ENCODE data around the gene NLRP12. TPM values are rescaled to one million over a fixed set of nuclear protein-coding genes. Genes with fewer than 3 reads are reported as not detected.
"Not testable (repeated sequence)": the region's sequence is repeated elsewhere in the genome, so short reads cannot be mapped to it uniquely, and the experiment has no call there.

NLRP12 gene
- total RNA-seq, 1 donor from 2014 or later: 0.41 TPM

DNA sequence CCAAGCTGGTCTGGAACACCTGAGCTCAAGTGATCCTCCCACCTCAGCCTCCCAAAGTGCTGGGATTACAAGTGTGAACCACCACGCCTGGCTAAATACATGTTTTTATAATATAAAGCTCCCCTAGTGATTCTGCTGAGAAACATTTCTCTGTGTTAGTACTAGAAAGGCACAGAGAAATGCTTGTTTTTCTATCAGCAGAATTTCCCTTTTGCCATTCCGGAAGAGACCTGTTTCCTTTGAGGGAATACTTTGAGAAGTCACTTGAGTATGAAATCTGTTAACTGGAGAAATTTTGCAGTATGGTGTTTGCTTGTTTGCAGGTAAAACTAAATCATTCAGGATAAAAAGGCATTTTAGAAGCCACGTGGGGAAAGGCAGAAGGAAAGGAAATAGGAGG, 4.4 kb upstream of the NLRP12 start:
- DNase-seq: no peak

DNA sequence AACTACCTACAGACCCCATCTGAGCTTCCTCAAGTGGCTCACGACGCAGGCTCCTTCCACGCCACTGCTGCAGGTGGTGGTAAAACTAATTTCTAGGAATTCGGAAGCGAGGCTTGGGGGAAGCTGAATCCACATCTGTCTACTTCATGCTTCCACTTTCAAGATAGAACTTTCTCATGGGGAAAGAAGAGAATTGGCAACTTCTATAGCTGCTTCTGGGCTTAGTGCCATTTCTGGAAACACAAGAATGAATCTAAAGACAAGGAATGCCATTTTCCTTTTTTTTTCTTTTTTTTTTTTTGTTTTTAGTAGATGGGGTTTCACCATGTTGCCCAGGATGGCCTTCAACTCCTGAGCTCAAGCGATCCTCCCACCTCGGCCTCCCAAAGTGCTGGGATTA, 2.8 kb upstream of the NLRP12 start:
- DNase-seq: peak; percentile 49

- no peak for DNase-seq
Measured at GRCh38 chr19:53823380-53824120, 564 bp downstream of the NLRP12 start.

- no peak for DNase-seq
Measured at GRCh38 chr19:53819861-53820260, 4.3 kb downstream of the NLRP12 start.

GRCh38 chr19:53818756-53819155, 5.4 kb downstream of the NLRP12 start:
- no peak for DNase-seq

- DNase-seq: no peak
Measured at GRCh38 chr19:53813996-53814395, 10.1 kb downstream of the NLRP12 start.

- no peak for DNase-seq
Measured at GRCh38 chr19:53812335-53812734, 11.8 kb downstream of the NLRP12 start.

DNA sequence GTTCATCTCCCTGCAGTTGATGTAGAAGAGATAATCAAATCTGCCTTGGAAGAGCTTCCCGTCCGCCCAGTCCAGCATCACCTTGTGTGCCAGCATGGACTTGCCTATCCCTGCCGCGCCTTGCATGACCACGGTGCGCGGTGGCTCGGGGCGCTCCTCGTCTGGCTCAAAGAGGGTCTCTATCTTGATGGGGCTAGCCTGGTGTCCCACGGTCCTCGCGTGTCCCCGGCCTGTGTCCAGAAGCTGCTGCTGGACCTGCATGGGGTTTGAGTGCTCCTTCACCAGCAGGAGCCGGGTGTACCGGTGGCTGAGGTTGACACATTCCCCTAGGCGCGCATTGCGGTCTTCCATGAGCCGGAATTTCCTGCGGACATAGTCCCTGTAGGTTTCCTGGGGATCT, 13.2 kb downstream of the NLRP12 start:
- no peak for DNase-seq

GRCh38 chr19:53810187-53810546, 13.9 kb downstream of the NLRP12 start:
- DNase-seq: no peak

DNA sequence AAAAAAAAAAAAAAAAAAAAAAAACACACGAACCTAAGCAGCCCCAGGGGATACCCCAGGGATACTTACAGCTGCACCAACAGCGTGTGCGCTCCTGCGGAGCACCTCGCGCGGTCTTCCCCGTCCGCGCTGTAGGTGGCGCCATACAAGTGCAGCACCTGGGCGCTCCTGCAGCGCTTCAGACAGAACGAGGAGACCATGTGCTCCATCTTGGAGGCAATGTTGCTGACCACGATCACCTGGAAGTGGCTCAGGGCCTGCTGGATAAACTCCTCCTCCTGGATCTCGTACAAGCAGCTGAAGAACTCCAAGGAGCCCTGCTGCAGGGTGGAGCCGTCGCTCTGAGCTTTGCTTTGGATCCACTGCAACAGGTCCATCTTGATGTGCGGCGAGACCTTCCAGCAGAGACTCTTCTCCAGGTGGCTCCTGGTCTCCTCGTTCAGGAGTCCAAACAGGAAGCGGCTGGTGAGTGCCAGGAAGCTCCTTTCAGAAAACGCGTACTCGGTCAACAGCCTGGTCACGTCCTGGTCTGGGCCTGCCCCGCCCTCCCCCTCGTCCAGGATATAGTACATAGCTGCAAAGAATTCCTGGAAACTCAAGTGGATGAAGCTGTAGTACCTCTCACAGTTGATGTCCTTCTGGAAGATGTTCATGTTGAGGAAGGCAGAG, 14.5 kb downstream of the NLRP12 start:
- DNase-seq: no peak

DNA sequence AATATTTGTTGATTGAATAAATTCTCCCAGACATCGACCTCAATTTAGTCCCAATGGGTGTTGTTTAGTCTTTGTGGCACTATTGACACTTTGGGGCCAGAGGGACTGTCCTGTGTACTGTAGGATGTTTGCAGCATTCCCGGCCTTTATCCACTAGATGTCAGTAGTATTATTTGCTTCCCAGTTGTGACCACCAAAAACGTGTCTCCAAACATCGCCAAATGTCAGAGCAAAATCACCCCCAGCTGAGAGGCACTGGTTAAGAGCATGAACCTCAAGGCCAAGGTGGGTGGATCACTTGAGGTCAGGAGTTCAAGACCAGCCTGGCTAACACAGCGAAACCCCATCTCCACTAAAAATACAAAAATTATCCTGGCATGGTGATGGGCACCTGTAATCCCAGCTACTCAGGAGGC, 15.4 kb downstream of the NLRP12 start:
- peak; percentile 31 for DNase-seq

GRCh38 chr19:53801257-53801656, 22.9 kb downstream of the NLRP12 start:
- DNase-seq: no peak

GRCh38 chr19:53795019-53795418, 29.1 kb downstream of the NLRP12 start:
- DNase-seq: no peak

- peak; percentile 88 for DNase-seq
Measured at GRCh38 chr19:53792721-53793433, 31.2 kb downstream of the NLRP12 start.

DNA sequence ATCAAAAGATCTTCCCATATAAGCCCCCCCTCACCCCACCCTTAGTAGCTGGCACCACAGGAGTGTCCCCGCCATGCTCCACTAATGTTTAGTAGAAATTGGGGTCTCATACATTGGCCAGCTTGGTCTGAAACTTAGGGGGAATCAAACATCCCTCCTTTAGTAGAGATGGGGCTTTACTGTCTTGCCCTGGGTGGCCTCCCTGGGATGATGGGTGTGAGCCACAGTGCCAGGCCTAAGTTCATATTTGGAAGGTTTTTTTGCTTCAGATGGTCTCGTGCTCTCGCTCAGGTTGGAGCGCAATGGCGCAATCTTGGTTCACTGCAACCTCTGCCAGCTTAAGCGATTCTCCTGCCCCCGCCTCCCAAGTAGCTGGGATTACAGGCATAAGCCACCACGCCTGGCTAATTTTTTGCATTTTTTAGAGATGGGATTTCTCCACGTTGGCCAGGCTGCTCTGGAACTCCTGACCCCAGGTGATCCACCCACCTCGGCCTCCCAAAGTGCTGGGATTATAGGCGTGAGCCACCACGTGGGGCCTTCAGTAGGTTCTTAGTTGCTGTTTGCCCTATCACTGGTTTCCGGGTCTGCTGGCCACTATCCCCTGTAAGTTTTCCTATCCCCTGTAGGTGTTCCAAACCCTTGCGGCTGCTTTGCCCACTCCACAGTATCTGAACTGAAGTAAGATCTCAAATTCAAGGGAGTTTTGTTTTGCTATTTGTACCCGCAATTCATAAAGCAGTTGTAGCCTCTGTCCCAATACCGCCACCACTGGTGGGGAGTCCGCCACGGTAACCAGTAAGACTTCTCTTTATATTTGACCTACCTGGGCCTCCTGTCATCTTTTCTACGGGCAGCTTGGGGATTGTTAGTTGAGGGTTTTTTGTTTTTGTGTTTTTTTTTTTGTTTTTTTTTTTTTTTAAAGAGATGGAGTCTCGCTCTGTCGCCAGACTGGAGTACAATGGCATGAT, 34.1 kb downstream of the NLRP12 start:
- DNase-seq: no peak

- no peak for DNase-seq
Measured at GRCh38 chr19:53787266-53787665, 36.8 kb downstream of the NLRP12 start.

GRCh38 chr19:53786744-53787143, 37.4 kb downstream of the NLRP12 start:
- no peak for DNase-seq

DNA sequence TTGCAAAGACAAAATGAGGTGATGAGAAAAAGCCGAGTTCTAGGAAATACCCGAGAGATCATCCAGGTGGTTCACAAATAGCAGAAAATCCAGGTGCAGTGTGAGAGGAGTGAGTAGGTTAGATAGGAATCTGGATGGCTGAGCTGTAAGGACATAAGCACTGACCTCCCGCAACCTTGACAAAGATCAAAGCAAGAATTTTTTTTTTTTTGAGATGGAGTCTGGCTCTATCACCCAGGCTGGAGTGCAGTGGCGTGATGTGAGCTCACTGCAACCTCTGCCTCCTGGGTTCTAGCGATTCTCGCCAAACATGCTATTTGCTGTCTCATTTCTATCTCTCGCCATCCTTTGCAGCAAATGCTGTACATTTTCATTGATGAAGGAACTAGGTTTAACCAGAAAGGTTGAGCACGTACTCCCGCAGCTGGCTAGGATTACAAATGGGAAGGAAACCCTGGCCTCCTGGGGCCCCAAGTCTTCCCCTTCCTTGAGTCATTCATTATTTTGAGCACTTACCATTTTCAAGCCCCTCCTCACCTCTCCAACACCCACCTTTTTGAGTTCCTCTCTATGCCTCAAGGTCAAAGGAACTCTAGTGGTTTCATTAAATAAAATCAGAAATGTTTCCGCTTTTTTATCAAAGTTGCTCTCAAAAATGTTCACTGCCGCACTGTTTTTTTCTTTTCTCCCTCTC, 38.8 kb downstream of the NLRP12 start:
- no peak for DNase-seq

- no peak for DNase-seq
Measured at GRCh38 chr19:53782698-53783097, 41.4 kb downstream of the NLRP12 start.

GRCh38 chr19:53781332-53781731, 42.8 kb downstream of the NLRP12 start:
- DNase-seq: not testable (repeated sequence)

DNA sequence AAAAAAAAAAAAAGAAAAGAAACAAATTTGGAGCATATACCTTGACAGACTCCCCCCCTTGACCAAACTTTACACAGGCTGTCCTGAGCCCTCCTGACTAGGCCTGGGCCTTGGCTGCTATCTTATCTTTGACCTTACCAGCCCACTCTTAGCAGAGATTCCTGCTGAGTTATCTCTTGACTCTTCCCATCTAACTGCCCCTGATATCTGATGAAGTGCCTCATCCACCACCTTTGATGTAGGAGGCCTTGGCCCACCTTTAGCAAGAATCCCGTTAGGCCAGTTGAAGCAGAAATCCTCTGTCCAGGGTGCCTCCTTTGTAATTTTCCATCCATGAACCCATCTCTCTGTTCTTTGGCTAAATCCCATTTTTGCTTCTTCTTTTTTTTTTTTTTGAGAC, 43.6 kb downstream of the NLRP12 start:
- DNase-seq: no peak

GRCh38 chr19:53775524-53775923, 48.6 kb downstream of the NLRP12 start:
- no peak for DNase-seq

Measured in tongue (tissue), 2 donors.